ENCODE data around the gene RTKN2. TPM values are rescaled to one million over a fixed set of nuclear protein-coding genes. Genes with fewer than 3 reads are reported as not detected.

The RTKN2 gene
- total RNA-seq, 1 donor from 2014 or later: 0.05 TPM

GRCh38 chr10:62180677-62181076, 88.0 kb downstream of the RTKN2 start:
- DNase-seq (ENCODE audit: low spot score): no peak

GRCh38 chr10:62178568-62178967, 90.1 kb downstream of the RTKN2 start:
- ATAC-seq (no peak), DNase-seq (ENCODE audit: low spot score) (no peak)

More at GRCh38 chr10:62180677-62181076, 88.0 kb downstream of the RTKN2 start:
- no peak for ATAC-seq

- ATAC-seq: no peak
Observed at GRCh38 chr10:62177111-62177510, 91.5 kb downstream of the RTKN2 start.

GRCh38 chr10:62175251-62175650, 93.4 kb downstream of the RTKN2 start:
- ATAC-seq (no peak), DNase-seq (ENCODE audit: low spot score) (no peak)

More at GRCh38 chr10:62177111-62177510, 91.5 kb downstream of the RTKN2 start:
- DNase-seq (ENCODE audit: low spot score): no peak

- DNase-seq (ENCODE audit: low spot score): no peak
- ATAC-seq: no peak
Observed at GRCh38 chr10:62172465-62172864, 96.2 kb downstream of the RTKN2 start.

- no peak for DNase-seq (ENCODE audit: low spot score)
- ATAC-seq: no peak
Observed at GRCh38 chr10:62171791-62172190, 96.9 kb downstream of the RTKN2 start.

GRCh38 chr10:62170732-62171131, 97.9 kb downstream of the RTKN2 start:
- ATAC-seq: no peak
- DNase-seq (ENCODE audit: low spot score): no peak

GRCh38 chr10:62166331-62167131, 102.1 kb downstream of the RTKN2 start:
- peak; percentile 90 for ATAC-seq
- DNase-seq (ENCODE audit: low spot score): peak; percentile 51

- DNase-seq (ENCODE audit: low spot score) (no peak), ATAC-seq (no peak)
Observed at GRCh38 chr10:62165803-62166202, 102.8 kb downstream of the RTKN2 start.

- no peak for DNase-seq (ENCODE audit: low spot score)
- no peak for ATAC-seq
Observed at GRCh38 chr10:62163024-62163423, 105.6 kb downstream of the RTKN2 start.

- ATAC-seq (no peak), DNase-seq (ENCODE audit: low spot score) (no peak)
Observed at GRCh38 chr10:62162261-62162981, 106.2 kb downstream of the RTKN2 start.

- no peak for ATAC-seq
- DNase-seq (ENCODE audit: low spot score): no peak
Observed at GRCh38 chr10:62159351-62159750, 109.3 kb downstream of the RTKN2 start.

GRCh38 chr10:62157601-62158000, 111.0 kb downstream of the RTKN2 start:
- no peak for DNase-seq (ENCODE audit: low spot score)
- no peak for ATAC-seq

- ATAC-seq (no peak), DNase-seq (ENCODE audit: low spot score) (no peak)
Observed at GRCh38 chr10:62155054-62155680, 113.5 kb downstream of the RTKN2 start.

GRCh38 chr10:62154231-62154630, 114.4 kb downstream of the RTKN2 start:
- DNase-seq (ENCODE audit: low spot score): no peak
- no peak for ATAC-seq

GRCh38 chr10:62153191-62153590, 115.5 kb downstream of the RTKN2 start:
- no peak for ATAC-seq
- no peak for DNase-seq (ENCODE audit: low spot score)

- no peak for DNase-seq (ENCODE audit: low spot score)
- ATAC-seq: no peak
Observed at GRCh38 chr10:62149621-62150020, 119.0 kb downstream of the RTKN2 start.

- ATAC-seq: no peak
- no peak for DNase-seq (ENCODE audit: low spot score)
Observed at GRCh38 chr10:62148155-62148554, 120.5 kb downstream of the RTKN2 start.

GRCh38 chr10:62147425-62147824, 121.2 kb downstream of the RTKN2 start:
- ATAC-seq (no peak), DNase-seq (ENCODE audit: low spot score) (no peak)

- no peak for DNase-seq (ENCODE audit: low spot score)
- no peak for ATAC-seq
Observed at GRCh38 chr10:62136931-62137330, 131.7 kb downstream of the RTKN2 start.

GRCh38 chr10:62133618-62134017, 135.0 kb downstream of the RTKN2 start:
- ATAC-seq: no peak

More at GRCh38 chr10:62133618-62134017, 135.0 kb downstream of the RTKN2 start:
- no peak for DNase-seq (ENCODE audit: low spot score)
